ENCODE measurements around the gene OSBPL10.

OSBPL10 gene

DNA sequence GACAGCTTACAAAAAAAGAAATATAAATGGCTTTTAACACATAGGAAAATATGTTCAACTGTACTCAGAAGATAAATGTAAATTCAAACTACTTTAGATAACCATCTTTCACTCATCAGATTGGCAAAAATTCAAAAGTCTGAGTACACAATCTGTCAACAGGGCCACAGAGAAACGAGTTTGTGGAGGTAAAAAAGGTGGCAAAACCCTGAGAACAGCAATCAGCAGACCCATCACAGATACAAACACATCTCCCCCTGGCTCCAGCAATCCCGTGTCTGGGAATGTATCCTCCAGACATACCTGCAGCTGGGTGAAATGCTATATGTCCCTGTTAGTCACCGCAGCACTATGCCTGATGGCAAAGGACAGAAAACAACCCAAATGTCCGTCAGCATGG lies 149.5 kb downstream of the OSBPL10 start:
- peaks cover 2% of the 10 kb centered on the region for H3K79me2 ChIP-seq (ENCODE audit: control insufficient read depth, insufficient read depth, low read length, poor library complexity)
- no peak overlapping the region for H3K9ac ChIP-seq (ENCODE audit: low read length)
- no peak overlapping the region for H3K4ac ChIP-seq (ENCODE audit: low read depth, low read length)
- no peak overlapping the region for H2BK120ac ChIP-seq (ENCODE audit: insufficient read depth, low read length, poor library complexity)
- H3K23ac ChIP-seq (ENCODE audit: low read length) = no peak overlapping the region
- no peak overlapping the region for H2BK12ac ChIP-seq (ENCODE audit: low read length)
- H2AFZ ChIP-seq (ENCODE audit: insufficient read depth, low read length, poor library complexity) = no peak overlapping the region
- H3K9me3 ChIP-seq (ENCODE audit: insufficient read depth, low read depth, low read length) = peaks cover 1% of the 10 kb centered on the region
- no peak overlapping the region for H3K14ac ChIP-seq (ENCODE audit: low read length)
- no CpG with 5 or more reads among the region's 4 CpGs for WGBS (ENCODE audit: extremely low coverage, insufficient coverage, insufficient read length)
- no peak overlapping the region for H3K4me3 ChIP-seq (ENCODE audit: low read depth, low read length)
- H3K36me3 ChIP-seq (ENCODE audit: control insufficient read depth in 1 of 2, insufficient read depth in 2 of 2, low read length in 2 of 2) = no peaks in the 10 kb centered on the region
- H4K91ac ChIP-seq (ENCODE audit: low read depth, low read length) = no peak overlapping the region
- no peak overlapping the region for H3K4me2 ChIP-seq (ENCODE audit: low read length)
- H3K27me3 ChIP-seq (ENCODE audit: insufficient read depth, low read length) = no peaks in the 10 kb centered on the region
- H2BK5ac ChIP-seq (ENCODE audit: low read depth, low read length, poor library complexity) = no peak overlapping the region
- peaks cover 11 to 23% of the 10 kb centered on the region in 2 experiments for H3K4me1 ChIP-seq (ENCODE audit: control insufficient read depth in 1 of 2, insufficient read depth in 2 of 2, low read length in 2 of 2)
- H3K27ac ChIP-seq (ENCODE audit: low read depth, low read length) = peak overlapping the region; percentile 43
- H3K79me1 ChIP-seq (ENCODE audit: low read length) = peaks cover 11% of the 10 kb centered on the region
- H2AK5ac ChIP-seq (ENCODE audit: low read length) = no peak overlapping the region
- no peak overlapping the region for H3K18ac ChIP-seq (ENCODE audit: low read length)
- peak; percentile 92 to 93 for DNase-seq
- no peak overlapping the region for H4K12ac ChIP-seq (ENCODE audit: low read depth, low read length)
- no peak overlapping the region for H4K8ac ChIP-seq (ENCODE audit: low read depth, low read length)

DNA sequence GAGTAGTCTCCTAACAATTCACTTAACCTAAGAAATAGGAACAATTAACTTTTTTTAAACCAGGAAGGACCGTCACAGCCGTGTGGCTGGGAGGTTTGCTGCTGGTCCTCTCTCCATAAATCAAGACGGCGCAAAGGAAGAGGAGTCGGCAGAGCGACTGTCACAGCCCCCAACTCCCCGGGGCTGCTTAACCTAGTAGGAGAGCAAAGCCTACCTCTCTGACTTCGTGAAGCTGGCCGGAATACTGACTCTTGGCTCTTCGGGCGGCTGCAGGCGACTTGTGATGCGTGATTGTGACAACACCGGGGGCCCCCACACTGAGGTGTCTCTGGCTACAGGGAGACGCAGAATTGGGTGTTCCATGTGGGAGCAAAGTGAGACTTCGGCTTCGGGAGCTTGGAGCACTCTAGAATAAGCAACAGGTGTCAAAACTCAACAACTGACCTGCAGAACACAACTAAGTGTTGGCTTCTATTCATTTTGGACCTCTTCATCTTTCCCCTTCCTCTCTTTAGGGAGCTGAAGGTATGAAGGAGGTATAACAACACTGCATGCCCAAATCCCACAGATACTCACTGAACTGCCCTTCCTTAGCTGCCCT lies 151.1 kb downstream of the OSBPL10 start:
- H3K9ac ChIP-seq (ENCODE audit: low read length) = no peak overlapping the region
- H2AFZ ChIP-seq (ENCODE audit: insufficient read depth, low read length, poor library complexity) = no peak overlapping the region
- no peaks in the 10 kb centered on the region for H3K36me3 ChIP-seq (ENCODE audit: control insufficient read depth in 1 of 2, insufficient read depth in 2 of 2, low read length in 2 of 2)
- peak overlapping the region; percentile 3 for H3K4ac ChIP-seq (ENCODE audit: low read depth, low read length)
- H3K79me2 ChIP-seq (ENCODE audit: control insufficient read depth, insufficient read depth, low read length, poor library complexity) = no peaks in the 10 kb centered on the region
- no peak overlapping the region for H3K23ac ChIP-seq (ENCODE audit: low read length)
- peak overlapping the region; percentile 24 for H3K18ac ChIP-seq (ENCODE audit: low read length)
- H2BK12ac ChIP-seq (ENCODE audit: low read length) = peak overlapping the region; percentile 46
- WGBS (ENCODE audit: extremely low coverage, insufficient coverage, insufficient read length) = no CpG with 5 or more reads among the region's 17 CpGs
- peak overlapping the region; percentile 28 for H3K27ac ChIP-seq (ENCODE audit: low read depth, low read length)
- H2AK5ac ChIP-seq (ENCODE audit: low read length) = no peak overlapping the region
- H3K14ac ChIP-seq (ENCODE audit: low read length) = no peak overlapping the region
- H2BK5ac ChIP-seq (ENCODE audit: low read depth, low read length, poor library complexity) = peak overlapping the region; percentile 7
- no peak overlapping the region for H3K4me3 ChIP-seq (ENCODE audit: low read depth, low read length)
- H4K12ac ChIP-seq (ENCODE audit: low read depth, low read length) = no peak overlapping the region
- H3K79me1 ChIP-seq (ENCODE audit: low read length) = peaks cover 9% of the 10 kb centered on the region
- DNase-seq = no peak
- no peaks in the 10 kb centered on the region for H3K27me3 ChIP-seq (ENCODE audit: insufficient read depth, low read length)
- H4K91ac ChIP-seq (ENCODE audit: low read depth, low read length) = peak overlapping the region; percentile 29
- H2BK120ac ChIP-seq (ENCODE audit: insufficient read depth, low read length, poor library complexity) = peak overlapping the region; percentile 26
- H3K9me3 ChIP-seq (ENCODE audit: insufficient read depth, low read depth, low read length) = peaks cover 1% of the 10 kb centered on the region
- H3K4me1 ChIP-seq (ENCODE audit: control insufficient read depth in 1 of 2, insufficient read depth in 2 of 2, low read length in 2 of 2) = peaks cover 11 to 21% of the 10 kb centered on the region in 2 experiments
- H3K4me2 ChIP-seq (ENCODE audit: low read length) = no peak overlapping the region
- H4K8ac ChIP-seq (ENCODE audit: low read depth, low read length) = no peak overlapping the region

DNA sequence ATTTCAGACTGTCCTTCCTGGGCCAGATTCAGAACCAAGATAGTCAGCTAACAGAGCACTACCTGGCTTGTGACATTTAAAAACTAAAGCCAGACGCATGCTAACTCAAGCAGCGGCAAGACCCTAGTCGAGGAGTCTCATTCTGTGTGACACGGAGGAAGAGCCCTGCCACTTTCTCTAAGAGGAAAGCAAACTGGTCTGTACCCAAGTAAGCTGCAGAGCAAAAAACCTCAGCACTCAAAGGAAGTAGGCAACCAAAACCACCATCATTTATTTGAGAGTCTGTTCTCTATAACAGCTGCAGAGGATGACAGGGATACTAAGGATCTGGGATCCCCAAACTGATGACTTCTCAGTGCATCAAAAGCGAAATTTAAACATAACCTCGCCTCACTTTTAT lies 152.1 kb downstream of the OSBPL10 start:
- Histone ChIP-seq H3K9me3 (ENCODE audit: insufficient read depth, low read depth, low read length) (no peaks in the 10 kb centered on the region), H4K8ac (ENCODE audit: low read depth, low read length) (no peak overlapping the region), H3K79me1 (ENCODE audit: low read length) (peaks cover 9% of the 10 kb centered on the region), H2BK12ac (ENCODE audit: low read length) (peak overlapping the region; percentile 70), H3K27ac (ENCODE audit: low read depth, low read length) (no peak overlapping the region), H4K91ac (ENCODE audit: low read depth, low read length) (no peak overlapping the region), H3K4me2 (ENCODE audit: low read length) (no peak overlapping the region), H3K9ac (ENCODE audit: low read length) (no peak overlapping the region), H2AK5ac (ENCODE audit: low read length) (no peak overlapping the region), H2BK120ac (ENCODE audit: insufficient read depth, low read length, poor library complexity) (no peak overlapping the region), H2AFZ (ENCODE audit: insufficient read depth, low read length, poor library complexity) (no peak overlapping the region), H3K18ac (ENCODE audit: low read length) (no peak overlapping the region), H3K4me3 (ENCODE audit: low read depth, low read length) (no peak overlapping the region), H3K79me2 (ENCODE audit: control insufficient read depth, insufficient read depth, low read length, poor library complexity) (no peaks in the 10 kb centered on the region), H3K36me3 (ENCODE audit: control insufficient read depth in 1 of 2, insufficient read depth in 2 of 2, low read length in 2 of 2) (peaks cover 0 to 5% of the 10 kb centered on the region in 2 experiments), H3K4ac (ENCODE audit: low read depth, low read length) (no peak overlapping the region), H2BK5ac (ENCODE audit: low read depth, low read length, poor library complexity) (peak overlapping the region; percentile 27), H3K27me3 (ENCODE audit: insufficient read depth, low read length) (no peaks in the 10 kb centered on the region), H3K14ac (ENCODE audit: low read length) (peak overlapping the region; percentile 48), H3K4me1 (ENCODE audit: control insufficient read depth in 1 of 2, insufficient read depth in 2 of 2, low read length in 2 of 2) (peaks cover 10 to 19% of the 10 kb centered on the region in 2 experiments), H3K23ac (ENCODE audit: low read length) (no peak overlapping the region), H4K12ac (ENCODE audit: low read depth, low read length) (no peak overlapping the region)
- WGBS (ENCODE audit: extremely low coverage, insufficient coverage, insufficient read length) = no CpG with 5 or more reads among the region's 6 CpGs
- no peak for DNase-seq

DNA sequence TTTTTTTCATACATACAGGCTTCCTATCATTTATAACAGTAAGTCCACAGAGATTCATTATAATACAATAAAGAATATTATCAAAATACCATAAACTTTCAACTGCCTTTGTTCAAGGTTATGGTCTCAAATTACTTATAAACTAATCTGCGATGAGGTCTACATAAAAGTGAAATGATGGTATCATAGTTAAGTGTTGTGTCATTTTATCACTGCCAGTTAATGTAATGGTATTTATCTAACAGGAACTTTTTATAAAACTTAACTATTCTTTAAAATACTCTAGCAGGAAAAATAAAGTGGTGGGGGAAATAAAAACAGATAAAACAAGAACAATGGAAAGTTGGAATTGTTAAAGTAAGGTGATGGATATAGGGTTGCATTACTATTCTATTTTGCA lies 153.1 kb downstream of the OSBPL10 start:
- DNase-seq = no peak
- Histone ChIP-seq H3K79me2 (ENCODE audit: control insufficient read depth, insufficient read depth, low read length, poor library complexity) (no peaks in the 10 kb centered on the region), H3K4me3 (ENCODE audit: low read depth, low read length) (no peak overlapping the region), H3K27ac (ENCODE audit: low read depth, low read length) (no peak overlapping the region), H3K14ac (ENCODE audit: low read length) (no peak overlapping the region), H4K91ac (ENCODE audit: low read depth, low read length) (no peak overlapping the region), H4K8ac (ENCODE audit: low read depth, low read length) (no peak overlapping the region), H3K79me1 (ENCODE audit: low read length) (peaks cover 6% of the 10 kb centered on the region), H3K27me3 (ENCODE audit: insufficient read depth, low read length) (no peaks in the 10 kb centered on the region), H3K9me3 (ENCODE audit: insufficient read depth, low read depth, low read length) (no peaks in the 10 kb centered on the region), H3K18ac (ENCODE audit: low read length) (no peak overlapping the region), H2BK5ac (ENCODE audit: low read depth, low read length, poor library complexity) (no peak overlapping the region), H2AFZ (ENCODE audit: insufficient read depth, low read length, poor library complexity) (no peak overlapping the region), H4K12ac (ENCODE audit: low read depth, low read length) (no peak overlapping the region), H2BK120ac (ENCODE audit: insufficient read depth, low read length, poor library complexity) (no peak overlapping the region), H3K4me1 (ENCODE audit: control insufficient read depth in 1 of 2, insufficient read depth in 2 of 2, low read length in 2 of 2) (peaks cover 10 to 19% of the 10 kb centered on the region in 2 experiments), H3K36me3 (ENCODE audit: control insufficient read depth in 1 of 2, insufficient read depth in 2 of 2, low read length in 2 of 2) (peaks cover 0 to 5% of the 10 kb centered on the region in 2 experiments), H3K4me2 (ENCODE audit: low read length) (no peak overlapping the region), H3K23ac (ENCODE audit: low read length) (no peak overlapping the region), H2BK12ac (ENCODE audit: low read length) (no peak overlapping the region), H3K4ac (ENCODE audit: low read depth, low read length) (no peak overlapping the region), H2AK5ac (ENCODE audit: low read length) (no peak overlapping the region), H3K9ac (ENCODE audit: low read length) (no peak overlapping the region)
- no CpG with 5 or more reads among the region's 1 CpG for WGBS (ENCODE audit: extremely low coverage, insufficient coverage, insufficient read length)
